ENCODE results near the gene R3HDM4.
A peak's percentile ranks its signal among the peaks of the same experiment; 100 is the strongest.
"Not testable (repeated sequence)": the region's sequence is repeated elsewhere in the genome, so short reads cannot be mapped to it uniquely, and the experiment has no call there.

R3HDM4 gene

GRCh38 chr19:861756-862580 lies 51.1 kb downstream of the R3HDM4 start:
- Mint-ChIP-seq H3K4me3 (no peak overlapping the region), H3K4me1 (peaks cover 12% of the 10 kb centered on the region), H3K9me3 (no peaks in the 10 kb centered on the region), H3K36me3 (ENCODE audit: low read depth) (peaks cover 1% of the 10 kb centered on the region), H3K27me3 (peaks cover 14% of the 10 kb centered on the region), H3K27ac (no peak overlapping the region)
- DNase-seq (peak; percentile 76), ATAC-seq (peak; percentile 20)

- DNase-seq = no peak
- H3K9me3 Mint-ChIP-seq = no peaks in the 10 kb centered on the region
- no peak overlapping the region for H3K27ac Mint-ChIP-seq
- ATAC-seq = no peak
- peaks cover 12% of the 10 kb centered on the region for H3K4me1 Mint-ChIP-seq
- no peak overlapping the region for H3K4me3 Mint-ChIP-seq
- H3K27me3 Mint-ChIP-seq = peaks cover 14% of the 10 kb centered on the region
- peaks cover 1% of the 10 kb centered on the region for H3K36me3 Mint-ChIP-seq (ENCODE audit: low read depth)
Measured at GRCh38 chr19:861141-861755, 51.8 kb downstream of the R3HDM4 start.

- ATAC-seq (no peak), DNase-seq (no peak)
- Mint-ChIP-seq H3K9me3 (no peaks in the 10 kb centered on the region), H3K4me3 (no peak within 1 kb of the TSS), H3K27me3 (peaks cover 14% of the 10 kb centered on the region), H3K27ac (no peak within 1 kb of the TSS), H3K36me3 (ENCODE audit: low read depth) (peaks cover 1% of the 10 kb centered on the region), H3K4me1 (peaks cover 12% of the 10 kb centered on the region)
Measured at GRCh38 chr19:858868-859843, 53.9 kb downstream of the R3HDM4 start, which contains the start of gene CFD. Gene CFD (plus strand): TSS chr19:859664. CDS start chr19:859690, 26 bp downstream.

- Mint-ChIP-seq H3K27me3 (peaks cover 14% of the 10 kb centered on the region), H3K9me3 (no peaks in the 10 kb centered on the region), H3K27ac (no peak overlapping the region), H3K36me3 (ENCODE audit: low read depth) (no peaks in the 10 kb centered on the region), H3K4me1 (peaks cover 7% of the 10 kb centered on the region), H3K4me3 (no peak overlapping the region)
- DNase-seq (no peak), ATAC-seq (no peak)
Measured at GRCh38 chr19:858284-858683, 54.7 kb downstream of the R3HDM4 start.

GRCh38 chr19:855566-856120 lies 57.4 kb downstream of the R3HDM4 start:
- Mint-ChIP-seq H3K27ac (no peak overlapping the region), H3K4me3 (no peak overlapping the region), H3K9me3 (no peaks in the 10 kb centered on the region), H3K4me1 (no peaks in the 10 kb centered on the region), H3K36me3 (ENCODE audit: low read depth) (no peaks in the 10 kb centered on the region), H3K27me3 (peaks cover 19% of the 10 kb centered on the region)
- ATAC-seq = no peak
- DNase-seq = no peak

- no peak overlapping the region for H3K27ac Mint-ChIP-seq
- H3K4me3 Mint-ChIP-seq = no peak overlapping the region
- no peaks in the 10 kb centered on the region for H3K36me3 Mint-ChIP-seq (ENCODE audit: low read depth)
- DNase-seq (no peak), ATAC-seq (no peak)
- H3K9me3 Mint-ChIP-seq = no peaks in the 10 kb centered on the region
- H3K27me3 Mint-ChIP-seq = peaks cover 20% of the 10 kb centered on the region
- no peaks in the 10 kb centered on the region for H3K4me1 Mint-ChIP-seq
Measured at GRCh38 chr19:855142-855541, 57.9 kb downstream of the R3HDM4 start.

GRCh38 chr19:854549-854948 lies 58.5 kb downstream of the R3HDM4 start:
- DNase-seq = no peak
- ATAC-seq = no peak
- Mint-ChIP-seq H3K27ac (no peak overlapping the region), H3K9me3 (no peaks in the 10 kb centered on the region), H3K27me3 (peaks cover 19% of the 10 kb centered on the region), H3K36me3 (ENCODE audit: low read depth) (no peaks in the 10 kb centered on the region), H3K4me3 (no peak overlapping the region), H3K4me1 (no peaks in the 10 kb centered on the region)

- H3K4me3 Mint-ChIP-seq; DNase-seq; H3K9me3 Mint-ChIP-seq; H3K4me1 Mint-ChIP-seq; H3K36me3 Mint-ChIP-seq (ENCODE audit: low read depth); ATAC-seq; H3K27ac Mint-ChIP-seq: not testable (repeated sequence)
- H3K27me3 Mint-ChIP-seq = peaks cover 23% of the 10 kb centered on the region
Measured at GRCh38 chr19:853614-854220, 59.3 kb downstream of the R3HDM4 start.

- Mint-ChIP-seq H3K27me3 (peaks cover 22% of the 10 kb centered on the region), H3K4me3 (no peak overlapping the region), H3K4me1 (no peaks in the 10 kb centered on the region), H3K27ac (no peak overlapping the region), H3K9me3 (no peaks in the 10 kb centered on the region), H3K36me3 (ENCODE audit: low read depth) (no peaks in the 10 kb centered on the region)
- DNase-seq (no peak), ATAC-seq (no peak)
Measured at GRCh38 chr19:853014-853585, 59.9 kb downstream of the R3HDM4 start.

- DNase-seq (no peak), ATAC-seq (no peak)
- no peak within 1 kb of the TSS for H3K4me3 Mint-ChIP-seq
- no peak within 1 kb of the TSS for H3K27ac Mint-ChIP-seq
- no peaks in the 10 kb centered on the region for H3K9me3 Mint-ChIP-seq
- H3K4me1 Mint-ChIP-seq = no peaks in the 10 kb centered on the region
- H3K36me3 Mint-ChIP-seq (ENCODE audit: low read depth) = no peaks in the 10 kb centered on the region
- H3K27me3 Mint-ChIP-seq = peaks cover 23% of the 10 kb centered on the region
Measured at GRCh38 chr19:852136-853013, 60.6 kb downstream of the R3HDM4 start, which contains the start of gene ELANE. Gene ELANE (plus strand): TSS chr19:852303. CDS start chr19:852329, 26 bp downstream.

- H3K4me3 Mint-ChIP-seq = no peak overlapping the region
- no peaks in the 10 kb centered on the region for H3K36me3 Mint-ChIP-seq (ENCODE audit: low read depth)
- no peak for ATAC-seq
- H3K27ac Mint-ChIP-seq = no peak overlapping the region
- H3K9me3 Mint-ChIP-seq = no peaks in the 10 kb centered on the region
- DNase-seq = no peak
- H3K27me3 Mint-ChIP-seq = peaks cover 33% of the 10 kb centered on the region
- no peaks in the 10 kb centered on the region for H3K4me1 Mint-ChIP-seq
Measured at GRCh38 chr19:850979-851335, 62.1 kb downstream of the R3HDM4 start.

GRCh38 chr19:850221-850978 lies 62.6 kb downstream of the R3HDM4 start:
- Mint-ChIP-seq H3K4me1 (no peaks in the 10 kb centered on the region), H3K27ac (no peak overlapping the region), H3K36me3 (ENCODE audit: low read depth) (no peaks in the 10 kb centered on the region), H3K27me3 (peaks cover 37% of the 10 kb centered on the region), H3K9me3 (no peaks in the 10 kb centered on the region), H3K4me3 (no peak overlapping the region)
- ATAC-seq = no peak
- DNase-seq = no peak
